ENCODE measurements around the gene VTI1A.

GRCh38 chr10:112791447-112791846 is 344.4 kb downstream of the VTI1A start:
- TF ChIP-seq JUN (CRISPR knock-in tag; IDR thresholded peaks at IDR 0.05) (no peak), ZNF230 (CRISPR knock-in tag; IDR thresholded peaks at IDR 0.05) (no peak), KDM1A (CRISPR knock-in tag; IDR thresholded peaks at IDR 0.05) (no peak), BRCA1 (CRISPR knock-in tag; IDR thresholded peaks at IDR 0.05) (no peak), E2F1 (CRISPR knock-in tag; IDR thresholded peaks at IDR 0.05) (no peak), PTBP1 (IDR thresholded peaks at IDR 0.05; ENCODE audit: low read depth, low read length, poor library complexity, severe bottlenecking) (no peak)

Data from HepG2 (cell line).